Astrocyte of the spinal cord (primary cell): ENCODE data around the gene MPC2.

Experiments
- DNase-seq: peaks from one replicate; pipeline ENCODE4 v3.0.0; 2011; ENCODE audit warnings: low read depth, low spot score
- H3K4me3 ChIP-seq: 2 replicates; pipeline ENCODE4 v1.5.1; 2011; ENCODE audit warnings: low read depth, mild to moderate bottlenecking, low read length, moderate library complexity
- CTCF ChIP-seq: IDR thresholded peaks from 2 replicates; pipeline ENCODE4 v1.5.1; 2012; ENCODE audit warnings: low read depth, mild to moderate bottlenecking, low read length, inconsistent platforms
- in situ Hi-C: cut with HindIII; loops from 2 replicates; pipeline ENCODE4 v1.10.0; 2017; ENCODE audit warnings: low sequenced_read_pairs

Gene MPC2

GRCh38 chr1:167911413-167911812 is 25.5 kb downstream of the MPC2 start:
- H3K4me3 ChIP-seq: no peak overlapping the region
- in situ Hi-C loops: no loop called here
- no peak for DNase-seq
- TF ChIP-seq CTCF: no peak

- TF ChIP-seq CTCF: no peak
- no peak for DNase-seq
- H3K4me3 ChIP-seq: no peak overlapping the region
- in situ Hi-C loops: no loop called here
Observed at GRCh38 chr1:167910530-167910929, 26.3 kb downstream of the MPC2 start.

GRCh38 chr1:167909691-167910180 is 27.1 kb downstream of the MPC2 start:
- TF ChIP-seq CTCF: no peak
- H3K4me3 ChIP-seq: no peak overlapping the region
- in situ Hi-C loops: no loop called here
- DNase-seq: no peak

GRCh38 chr1:167905671-167906070 is 31.2 kb downstream of the MPC2 start:
- no peak for DNase-seq
- TF ChIP-seq CTCF: no peak
- in situ Hi-C loops: no loop called here
- H3K4me3 ChIP-seq: no peak overlapping the region

GRCh38 chr1:167905182-167905581 is 31.7 kb downstream of the MPC2 start:
- DNase-seq: peak; percentile 34
- no peak overlapping the region for H3K4me3 ChIP-seq
- in situ Hi-C loops: no loop called here
- no peak for TF ChIP-seq CTCF

- in situ Hi-C loops: no loop called here
- no peak overlapping the region for H3K4me3 ChIP-seq
- no peak for TF ChIP-seq CTCF
- DNase-seq: peak; percentile 58
Observed at GRCh38 chr1:167904652-167905130, 32.2 kb downstream of the MPC2 start.

- DNase-seq: no peak
- no peak overlapping the region for H3K4me3 ChIP-seq
- no peak for TF ChIP-seq CTCF
- in situ Hi-C loops: no loop called here
Observed at GRCh38 chr1:167900907-167901306, 36.0 kb downstream of the MPC2 start.
